Loucy (cell line): ENCODE results near the gene XYLB.
"Not testable (repeated sequence)": the region's sequence is repeated elsewhere in the genome, so short reads cannot be mapped to it uniquely, and the experiment has no call there.

Experiments used
- H2AFZ ChIP-seq: fragments of 200-600 bp; sonication (generic); 2 replicates; pipeline ENCODE4 v1.6.0; 2016; ENCODE audit warnings: antibody characterized with exemption, mild to moderate bottlenecking, low read length, moderate library complexity
- H3F3A ChIP-seq: fragments of 200-600 bp; 2 replicates; pipeline ENCODE4 v1.6.0; 2016; ENCODE audit warnings: antibody characterized with exemption, low read depth, mild to moderate bottlenecking
- H3K27me3 ChIP-seq: fragments of 200-600 bp; sonication (generic); 2 replicates; pipeline ENCODE4 v1.6.1; 2014; ENCODE audit warnings: low read length, mild to moderate bottlenecking; ENCODE audit not compliant: insufficient read depth, poor library complexity, severe bottlenecking
- H3K36me3 ChIP-seq: fragments of 200-600 bp; sonication (generic); 2 replicates; pipeline ENCODE4 v1.6.1; 2016; ENCODE audit warnings: low read length; ENCODE audit not compliant: insufficient read depth
- H3K4me1 ChIP-seq: fragments of 200-600 bp; sonication (generic); 2 replicates; pipeline ENCODE4 v1.5.1; 2014; ENCODE audit warnings: low read length, mild to moderate bottlenecking; ENCODE audit not compliant: insufficient read depth, poor library complexity, severe bottlenecking
- H3K4me2 ChIP-seq: fragments of 200-600 bp; sonication (generic); 2 replicates; pipeline ENCODE4 v1.6.0; 2014; ENCODE audit warnings: antibody characterized with exemption, low read length, low read depth, mild to moderate bottlenecking; ENCODE audit not compliant: poor library complexity, severe bottlenecking
- H3K4me3 ChIP-seq: fragments of 200-600 bp; sonication (generic); 2 replicates; pipeline ENCODE4 v1.5.1; 2014; ENCODE audit warnings: low read length, mild to moderate bottlenecking, mixed read lengths; ENCODE audit not compliant: poor library complexity, severe bottlenecking
- H3K79me2 ChIP-seq: fragments of 200-600 bp; sonication (generic); 2 replicates; pipeline ENCODE4 v1.6.1; 2014; ENCODE audit warnings: low read length; ENCODE audit not compliant: insufficient read depth
- H3K9ac ChIP-seq: fragments of 200-600 bp; sonication (generic); 2 replicates; pipeline ENCODE4 v1.6.0; 2014; ENCODE audit warnings: mild to moderate bottlenecking, low read depth, low read length, moderate library complexity; ENCODE audit not compliant: poor library complexity, severe bottlenecking
- H3K9me2 ChIP-seq: fragments of 200-600 bp; sonication (generic); replicated peaks from 2 replicates; pipeline ENCODE4 v1.6.1; 2016; ENCODE audit warnings: low read depth, low read length, mixed read lengths
- H3K9me3 ChIP-seq: fragments of 200-600 bp; sonication (generic); 2 replicates; pipeline ENCODE4 v1.6.1; 2014; ENCODE audit warnings: mild to moderate bottlenecking, antibody characterized with exemption, low read length, low read depth; ENCODE audit not compliant: insufficient read depth
- H4K20me1 ChIP-seq: fragments of 200-600 bp; sonication (generic); 2 replicates; pipeline ENCODE4 v1.6.0; 2014; ENCODE audit warnings: antibody characterized with exemption, low read length, mild to moderate bottlenecking; ENCODE audit not compliant: insufficient read depth, poor library complexity, severe bottlenecking
- CTCF ChIP-seq: fragments of 200-600 bp; sonication (generic); conservative IDR thresholded peaks from 2 replicates; pipeline ENCODE4 v1.5.1; 2014; ENCODE audit warnings: mild to moderate bottlenecking, antibody characterized with exemption, low read length
- EZH2phosphoT487 ChIP-seq: fragments of 200-600 bp; IDR thresholded peaks from 2 replicates; pipeline ENCODE4 v1.6.1; 2018; ENCODE audit warnings: antibody characterized with exemption, mild to moderate bottlenecking, moderate library complexity, borderline replicate concordance

XYLB gene

GRCh38 chr3:38316356-38317191 is 30.0 kb upstream of the XYLB start:
- H3K4me2 ChIP-seq = no peak overlapping the region
- H4K20me1 ChIP-seq = no peaks in the 10 kb centered on the region
- H3K9me3 ChIP-seq = no peaks in the 10 kb centered on the region
- TF ChIP-seq EZH2phosphoT487 (no peak), CTCF (no peak)
- H3K4me3 ChIP-seq = no peak overlapping the region
- no peaks in the 10 kb centered on the region for H3F3A ChIP-seq
- H2AFZ ChIP-seq = no peak overlapping the region
- no peaks in the 10 kb centered on the region for H3K9me2 ChIP-seq
- peaks cover 3% of the 10 kb centered on the region for H3K4me1 ChIP-seq
- no peaks in the 10 kb centered on the region for H3K36me3 ChIP-seq
- H3K79me2 ChIP-seq = no peaks in the 10 kb centered on the region
- H3K27me3 ChIP-seq = no peaks in the 10 kb centered on the region
- H3K9ac ChIP-seq = no peak overlapping the region

GRCh38 chr3:38317192-38317759 is 29.3 kb upstream of the XYLB start:
- Histone ChIP-seq H3K4me2 (no peak overlapping the region), H2AFZ (no peak overlapping the region), H3K9ac (no peak overlapping the region), H3K4me3 (no peak overlapping the region), H3K9me3 (no peaks in the 10 kb centered on the region), H3K4me1 (peaks cover 3% of the 10 kb centered on the region), H3F3A (no peaks in the 10 kb centered on the region), H3K27me3 (no peaks in the 10 kb centered on the region), H4K20me1 (no peaks in the 10 kb centered on the region), H3K79me2 (no peaks in the 10 kb centered on the region), H3K9me2 (no peaks in the 10 kb centered on the region), H3K36me3 (no peaks in the 10 kb centered on the region)
- no peak for TF ChIP-seq CTCF
- no peak for TF ChIP-seq EZH2phosphoT487

- H3K36me3 ChIP-seq = no peaks in the 10 kb centered on the region
- no peaks in the 10 kb centered on the region for H3K9me3 ChIP-seq
- TF ChIP-seq CTCF (no peak), EZH2phosphoT487 (no peak)
- H3K9me2 ChIP-seq = no peaks in the 10 kb centered on the region
- H3K4me3 ChIP-seq = no peak overlapping the region
- no peak overlapping the region for H3K4me2 ChIP-seq
- H3K27me3 ChIP-seq = peaks cover 4% of the 10 kb centered on the region
- H3K79me2 ChIP-seq = no peaks in the 10 kb centered on the region
- H3K9ac ChIP-seq = no peak overlapping the region
- peaks cover 3% of the 10 kb centered on the region for H3K4me1 ChIP-seq
- no peaks in the 10 kb centered on the region for H4K20me1 ChIP-seq
- H3F3A ChIP-seq = no peaks in the 10 kb centered on the region
- no peak overlapping the region for H2AFZ ChIP-seq
Measured at GRCh38 chr3:38318766-38319671, 27.6 kb upstream of the XYLB start.

- not testable (repeated sequence) for H3K4me3 ChIP-seq, H3K9me2 ChIP-seq, H3K79me2 ChIP-seq, H3K4me1 ChIP-seq, H3K27me3 ChIP-seq, H3K4me2 ChIP-seq, H4K20me1 ChIP-seq, H3K9ac ChIP-seq, H3F3A ChIP-seq, H3K36me3 ChIP-seq, H3K9me3 ChIP-seq, H2AFZ ChIP-seq
Measured at GRCh38 chr3:38320638-38321037, 25.9 kb upstream of the XYLB start.
